Measurements from ENCODE around the gene CAPG. TPM values are rescaled to one million over a fixed set of nuclear protein-coding genes. Genes with fewer than 3 reads are reported as not detected.
A peak's percentile ranks its signal among the peaks of the same experiment; 100 is the strongest.

Gene CAPG, protein sequence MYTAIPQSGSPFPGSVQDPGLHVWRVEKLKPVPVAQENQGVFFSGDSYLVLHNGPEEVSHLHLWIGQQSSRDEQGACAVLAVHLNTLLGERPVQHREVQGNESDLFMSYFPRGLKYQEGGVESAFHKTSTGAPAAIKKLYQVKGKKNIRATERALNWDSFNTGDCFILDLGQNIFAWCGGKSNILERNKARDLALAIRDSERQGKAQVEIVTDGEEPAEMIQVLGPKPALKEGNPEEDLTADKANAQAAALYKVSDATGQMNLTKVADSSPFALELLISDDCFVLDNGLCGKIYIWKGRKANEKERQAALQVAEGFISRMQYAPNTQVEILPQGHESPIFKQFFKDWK
- polyA plus RNA-seq (ENCODE audit: insufficient read length in 10 of 10), result 10 to 100 TPM in 9 of 10 donors, 1 to 10 TPM in 1; 8.1 to 48.6 (median 20.4) TPM
- long read RNA-seq, donor 1, partial matches to known transcripts, result 0 of 6 reads
- long read RNA-seq, donor 1, other reads (novel, unspliced or antisense), result 0 of 6 reads
- long read RNA-seq, donor 2, partial matches to known transcripts, result 0 of 4 reads
- long read RNA-seq, donor 2, other reads (novel, unspliced or antisense), result 0 of 4 reads
- long read RNA-seq, donor 3, result 0 reads
- long read RNA-seq, donor 4, transcript CAPG-204 (10 exons, 1,151 nt), result major isoform, 7 of 7 reads
- long read RNA-seq, donor 4, partial matches to known transcripts, result 0 of 7 reads
- long read RNA-seq, donor 4, other reads (novel, unspliced or antisense), result 0 of 7 reads
- long read RNA-seq, donor 5, partial matches to known transcripts, result 0 of 4 reads
- long read RNA-seq, donor 5, other reads (novel, unspliced or antisense), result 0 of 4 reads
- long read RNA-seq, donor 6, partial matches to known transcripts, result 0 of 4 reads
- long read RNA-seq, donor 6, other reads (novel, unspliced or antisense), result 0 of 4 reads
- long read RNA-seq, donor 7, transcript CAPG-204 (10 exons, 1,151 nt), result major isoform, 6 of 6 reads
- long read RNA-seq, donor 7, partial matches to known transcripts, result 0 of 6 reads
- long read RNA-seq, donor 7, other reads (novel, unspliced or antisense), result 0 of 6 reads
- long read RNA-seq, donor 8, partial matches to known transcripts, result 0 of 5 reads
- long read RNA-seq, donor 8, other reads (novel, unspliced or antisense), result 0 of 5 reads
- long read RNA-seq, donor 9, partial matches to known transcripts, result 0 of 1 reads
- long read RNA-seq, donor 9, other reads (novel, unspliced or antisense), result 0 of 1 reads

DNA sequence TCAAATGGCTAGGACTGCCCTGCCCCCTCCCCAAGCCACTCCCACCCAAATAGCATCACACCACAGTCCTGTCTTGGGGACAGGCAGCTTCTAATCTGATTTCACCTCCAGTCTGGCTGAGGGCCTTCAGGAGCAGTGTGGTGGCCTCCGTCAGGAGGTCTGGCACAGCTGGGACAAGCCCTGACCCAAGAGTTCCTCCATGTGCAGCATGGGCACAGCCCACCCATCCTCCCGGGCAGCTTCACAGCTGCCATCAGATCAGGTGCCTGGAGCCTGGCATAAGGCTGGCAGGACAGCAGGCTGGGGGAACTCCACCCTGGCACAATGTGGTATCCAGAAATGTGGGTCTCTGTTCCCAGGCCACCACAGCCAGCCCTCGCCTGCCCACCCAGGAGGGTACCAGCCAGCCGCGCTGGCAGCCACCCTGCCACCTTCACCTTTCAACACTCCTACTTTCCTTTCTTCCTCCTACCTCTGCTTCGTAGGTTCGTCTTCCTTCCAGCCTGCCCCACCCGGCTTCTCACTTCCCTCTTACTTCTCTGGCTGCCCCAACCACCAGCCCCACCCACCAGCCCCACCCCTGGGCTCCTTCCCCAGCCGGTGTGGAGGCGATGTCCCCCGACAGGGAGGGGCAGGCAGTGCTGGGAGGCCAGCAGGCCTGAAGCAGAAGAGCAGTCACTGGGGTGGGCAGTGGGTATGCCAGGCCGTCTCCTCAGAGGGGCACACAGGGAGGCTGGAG lies at the start of gene CAPG:
TSS of gene CAPG (minus strand) at position 522 of the 739 bp plus-strand sequence. CDS start 8,221 bp downstream, outside the sequence.
- peak in 1 of 3 donors; percentile 31 for DNase-seq

DNA sequence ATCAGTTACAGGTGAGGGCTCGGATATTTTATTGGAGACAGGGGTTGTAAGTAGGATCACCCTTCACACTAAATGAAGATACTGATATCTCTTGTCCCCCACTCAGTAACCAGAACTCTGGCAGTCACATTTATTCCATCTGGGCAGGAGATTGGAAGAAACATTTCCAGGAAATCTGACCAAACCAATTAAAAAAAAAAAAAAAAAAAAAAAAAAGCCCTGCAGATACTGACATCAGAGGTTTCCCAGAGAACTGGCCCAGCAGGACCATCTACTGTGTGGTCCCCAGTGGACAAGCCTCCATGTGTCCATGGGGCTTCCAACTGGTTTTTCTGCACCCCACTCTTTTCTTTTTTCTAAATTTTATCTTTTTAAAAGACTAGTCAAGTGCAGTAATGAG lies 49.6 kb upstream of the CAPG start:
- DNase-seq, result no peak

DNA sequence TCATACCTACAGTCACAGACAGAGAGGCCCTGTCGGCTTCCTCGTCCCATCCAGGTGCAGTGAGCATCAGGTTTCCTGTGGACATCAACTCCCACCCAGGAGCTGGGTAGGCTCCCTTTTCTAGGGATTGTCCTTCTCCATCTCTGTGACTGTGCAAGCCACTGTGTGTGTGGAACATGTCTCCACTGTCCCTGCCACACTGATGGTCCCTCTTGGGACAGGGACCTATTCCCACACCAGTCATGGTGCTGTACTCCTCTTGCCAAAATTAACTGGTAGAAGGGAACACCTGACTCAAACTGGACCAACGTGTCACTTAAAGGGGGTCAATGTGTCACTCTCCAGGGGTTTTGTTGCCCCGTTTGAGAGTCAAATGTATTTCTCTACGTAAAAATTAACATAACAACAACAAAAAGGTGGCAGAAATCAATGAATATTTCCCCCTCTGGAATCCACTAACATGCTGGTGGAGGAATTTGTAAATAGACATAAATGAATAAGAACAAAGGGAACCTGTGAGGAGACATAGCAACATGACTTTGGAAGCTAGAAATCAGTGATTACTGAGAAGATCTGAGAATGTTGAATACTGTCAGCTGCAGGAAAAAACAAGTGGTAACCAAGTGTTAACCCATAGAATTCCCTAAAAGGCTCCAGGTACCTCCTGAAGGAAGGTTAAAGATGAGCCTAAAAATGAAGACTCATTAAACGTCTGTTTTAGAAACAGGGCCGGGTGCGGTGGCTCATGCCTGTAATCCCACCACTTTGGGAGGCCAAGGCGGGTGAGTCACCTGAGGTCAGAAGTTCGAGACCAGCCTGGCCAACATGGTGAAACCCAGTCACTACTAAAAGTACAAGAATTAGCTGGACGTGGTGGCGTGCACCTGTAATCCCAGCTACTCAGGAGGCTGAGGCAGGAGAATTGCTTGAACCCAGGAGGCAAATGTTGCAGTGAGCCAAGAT lies 48.7 kb upstream of the CAPG start:
- no peak for DNase-seq

DNA sequence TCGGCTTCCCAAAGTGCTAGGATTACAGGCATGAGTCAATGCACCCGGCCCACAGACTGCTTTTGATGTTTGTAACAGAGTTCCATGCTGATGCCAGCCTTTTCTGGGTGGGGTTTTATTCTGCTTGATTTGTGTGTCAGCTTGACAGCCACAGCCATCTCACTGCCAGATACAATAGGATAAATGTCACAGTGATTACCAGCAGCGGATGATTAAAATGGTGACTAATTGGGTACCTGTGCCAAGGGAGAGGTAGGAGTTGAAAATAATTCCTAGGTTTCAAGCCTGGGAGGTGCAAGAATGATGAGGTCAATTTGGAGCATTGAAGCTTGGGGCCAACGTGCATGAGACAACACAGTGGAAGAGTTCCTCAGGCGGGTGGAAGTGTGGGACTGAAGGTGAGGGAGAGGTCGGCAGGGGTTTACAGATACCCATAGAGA lies 47.7 kb upstream of the CAPG start:
- DNase-seq, result no peak

DNA sequence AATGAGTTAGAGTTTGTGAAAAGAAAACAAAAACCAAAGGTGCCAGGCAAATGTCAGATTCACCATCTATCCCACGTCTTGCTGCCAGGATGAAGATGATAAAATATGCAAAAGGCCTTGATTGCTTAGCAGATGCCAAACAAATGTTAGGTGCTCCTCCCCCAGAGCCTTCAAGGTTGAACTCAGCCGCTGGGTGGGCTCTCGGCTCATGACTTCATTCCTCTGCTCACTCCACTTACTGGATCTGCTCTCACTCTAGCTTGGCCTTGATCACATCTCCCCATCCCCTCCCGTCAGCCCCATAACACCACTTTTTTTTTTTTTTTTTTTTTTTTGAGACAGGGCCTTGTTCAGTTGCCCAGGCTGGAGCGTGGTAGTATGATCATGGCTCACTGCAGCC lies 46.9 kb upstream of the CAPG start:
- no peak for DNase-seq

DNA sequence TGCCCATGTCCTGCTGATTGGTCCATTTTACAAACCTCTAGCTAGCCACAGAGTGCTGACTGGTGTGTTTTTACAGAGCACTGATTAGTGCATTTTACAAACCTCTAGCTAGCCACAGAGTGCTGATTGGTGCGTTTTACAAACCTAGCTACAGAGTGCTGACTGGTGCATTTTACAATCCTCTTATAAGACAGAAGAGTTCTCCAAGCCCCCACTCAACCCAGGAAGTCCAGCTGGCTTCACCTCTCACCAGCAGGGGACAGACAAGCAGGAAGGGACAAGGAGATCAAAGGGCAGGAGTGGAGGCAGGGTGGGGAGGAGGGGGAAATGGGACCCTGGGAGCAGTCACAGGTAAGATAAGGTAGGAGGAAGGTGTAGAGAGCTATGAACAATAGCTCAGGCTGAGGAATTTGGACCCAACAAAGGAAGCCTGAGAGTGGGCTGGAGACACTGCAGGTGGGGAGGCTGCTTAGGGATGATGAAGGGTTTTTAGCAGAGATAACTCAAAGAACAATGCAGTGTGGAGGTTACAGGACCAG lies 45.5 kb upstream of the CAPG start:
- no peak for DNase-seq

DNA sequence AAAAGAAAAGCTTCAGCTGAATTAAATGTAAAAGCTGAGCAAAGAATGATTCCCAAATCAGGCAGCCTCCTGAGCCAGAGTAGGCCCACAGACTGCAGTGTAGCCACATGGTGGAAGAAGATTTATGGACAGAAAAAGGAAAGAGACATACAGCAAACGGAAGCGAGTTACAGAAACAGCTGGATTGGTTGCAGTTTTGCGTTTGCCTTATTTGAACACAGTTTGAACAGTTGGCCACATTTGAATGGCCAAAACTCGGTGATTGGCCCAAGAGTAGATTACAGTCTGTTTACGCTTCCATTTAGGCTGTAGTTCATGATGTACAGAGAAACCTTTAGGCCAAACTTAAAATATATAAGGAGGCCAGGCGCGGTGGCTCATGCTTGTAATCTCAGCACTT lies 43.4 kb upstream of the CAPG start:
- DNase-seq, result no peak

DNA sequence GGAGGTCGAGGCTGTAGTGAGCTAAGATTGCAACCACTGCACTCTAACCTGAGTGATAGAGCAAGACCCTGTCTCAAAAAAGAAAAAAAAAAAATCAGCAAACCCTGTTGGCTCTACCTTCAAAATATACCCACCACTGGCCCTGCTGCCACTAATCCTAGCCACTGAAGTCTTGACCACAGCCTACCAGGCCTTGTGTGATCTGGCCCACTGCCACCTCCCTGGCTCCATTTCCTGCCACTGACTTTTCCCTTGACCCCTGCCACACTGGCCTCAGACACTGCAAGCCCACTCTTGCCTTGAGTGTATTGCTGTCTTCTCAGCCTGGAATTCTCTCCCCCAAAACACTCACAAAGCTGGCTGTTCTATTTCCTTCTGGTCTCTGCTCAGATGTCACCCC lies 42.1 kb upstream of the CAPG start:
- no peak for DNase-seq

DNA sequence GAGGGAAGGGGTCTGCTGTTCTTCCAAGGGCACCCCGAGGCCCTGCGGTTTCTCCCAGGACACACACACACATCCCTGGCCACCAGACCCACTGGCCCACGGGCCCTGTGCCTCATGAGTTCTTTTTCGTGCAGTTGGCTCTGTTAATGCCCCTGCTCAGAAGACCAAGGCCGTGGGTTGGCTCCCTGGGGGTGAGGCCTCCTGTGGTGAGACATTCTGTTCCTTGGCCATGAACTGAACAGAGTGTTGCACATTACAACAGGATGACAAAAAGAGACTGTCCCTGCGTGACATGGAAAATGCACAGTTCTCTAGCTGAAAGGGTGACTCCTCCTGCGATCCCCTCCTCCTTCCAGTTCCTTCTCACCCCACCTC lies 39.0 kb upstream of the CAPG start:
- no peak for DNase-seq

DNA sequence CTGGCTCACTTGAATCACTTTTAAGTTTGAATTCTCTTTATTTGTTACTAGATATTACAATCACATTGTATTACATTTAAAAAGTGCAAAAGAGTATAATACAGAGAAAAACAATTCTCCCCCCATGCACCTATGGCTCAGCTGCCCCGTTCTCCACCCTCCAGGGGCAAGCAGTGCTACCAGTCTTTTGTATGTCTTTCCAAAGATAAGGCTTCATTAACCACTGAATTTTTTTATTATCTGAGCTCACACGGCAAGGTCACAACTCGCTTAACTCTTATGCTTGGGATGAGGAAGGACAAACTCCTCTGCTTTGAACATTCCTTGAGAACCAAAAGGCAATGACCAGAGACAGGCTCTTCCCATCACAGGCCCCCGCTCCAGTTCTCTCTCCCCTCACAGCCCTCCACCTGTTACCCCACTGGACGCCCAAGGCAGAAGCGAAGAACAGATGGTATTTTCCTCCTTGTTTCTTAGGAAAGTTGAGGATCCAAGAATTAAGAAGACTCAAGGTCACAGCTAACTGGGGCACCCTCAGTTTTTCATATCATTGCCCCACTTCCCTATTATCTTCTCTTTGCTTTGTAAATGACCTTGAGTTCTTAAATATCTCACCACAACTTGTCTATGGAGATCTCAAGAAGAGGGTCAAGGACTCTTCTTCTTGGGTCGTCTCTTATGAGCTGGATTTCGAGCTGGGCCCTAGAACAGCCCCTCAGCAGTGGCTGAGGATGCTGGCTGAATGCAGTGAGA lies 38.5 kb upstream of the CAPG start:
- DNase-seq, result no peak

DNA sequence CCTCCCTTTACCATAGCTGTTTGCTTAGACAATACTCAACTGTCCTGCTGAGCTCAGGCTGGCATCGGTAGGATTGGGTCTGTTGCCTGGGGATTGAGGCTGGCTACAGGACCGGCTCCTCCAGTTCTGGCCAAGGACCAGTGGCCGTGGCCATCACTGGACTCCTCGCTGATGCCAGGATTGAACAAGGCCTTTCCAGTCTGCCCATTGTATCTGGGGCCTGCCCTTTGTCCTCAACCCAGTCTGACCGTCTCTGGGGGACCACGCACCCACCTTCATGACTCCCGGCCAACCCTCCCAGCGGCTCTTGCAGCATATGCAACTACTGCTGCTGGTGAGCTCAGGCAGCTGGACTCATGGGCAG lies 37.0 kb upstream of the CAPG start:
- DNase-seq, result no peak

DNA sequence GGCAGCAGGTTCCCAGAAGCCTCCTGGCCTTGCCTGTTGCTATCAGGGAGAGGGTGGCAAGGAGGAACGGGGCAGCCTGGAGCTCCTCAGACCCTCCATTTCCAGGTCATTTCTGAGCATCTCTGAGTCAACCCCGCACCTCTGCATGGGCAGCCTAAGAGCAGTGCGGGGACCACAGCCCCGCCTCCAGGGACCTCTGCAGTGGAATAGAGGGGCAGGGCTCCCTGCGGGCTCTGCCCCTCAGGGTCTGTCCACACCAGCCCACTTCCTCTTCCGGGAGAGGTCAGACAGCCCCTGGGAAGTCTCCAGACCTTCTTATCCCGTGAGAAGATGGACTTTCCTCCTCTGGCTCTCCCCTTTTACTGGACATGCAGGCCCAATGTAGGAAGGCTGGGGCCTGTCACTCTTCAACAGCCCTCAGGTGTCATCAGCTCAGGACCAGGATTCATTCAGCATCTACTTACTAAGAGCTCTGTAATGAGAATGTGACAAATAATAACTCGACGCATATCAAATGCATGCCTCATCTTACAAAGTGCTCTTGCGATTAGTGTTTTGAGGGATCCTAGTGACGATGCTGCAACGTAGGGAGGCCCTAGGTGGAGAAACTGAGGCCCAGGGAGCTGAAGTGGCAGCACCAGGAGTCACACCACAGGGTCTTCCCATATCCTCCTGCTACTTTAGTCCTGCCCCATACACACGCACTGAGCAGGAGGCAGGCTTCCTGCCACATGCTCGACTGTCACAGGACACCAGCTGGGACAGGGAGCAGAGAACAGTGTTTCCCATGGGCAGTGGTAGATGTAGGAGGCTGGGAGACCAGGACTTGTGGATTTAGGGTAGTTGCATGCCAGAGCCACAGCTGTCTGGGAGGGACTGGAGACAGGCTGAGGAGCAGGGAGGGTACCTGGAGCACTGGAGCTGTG lies 36.4 kb upstream of the CAPG start:
- DNase-seq, result peak in 1 of 3 donors; percentile 45

DNA sequence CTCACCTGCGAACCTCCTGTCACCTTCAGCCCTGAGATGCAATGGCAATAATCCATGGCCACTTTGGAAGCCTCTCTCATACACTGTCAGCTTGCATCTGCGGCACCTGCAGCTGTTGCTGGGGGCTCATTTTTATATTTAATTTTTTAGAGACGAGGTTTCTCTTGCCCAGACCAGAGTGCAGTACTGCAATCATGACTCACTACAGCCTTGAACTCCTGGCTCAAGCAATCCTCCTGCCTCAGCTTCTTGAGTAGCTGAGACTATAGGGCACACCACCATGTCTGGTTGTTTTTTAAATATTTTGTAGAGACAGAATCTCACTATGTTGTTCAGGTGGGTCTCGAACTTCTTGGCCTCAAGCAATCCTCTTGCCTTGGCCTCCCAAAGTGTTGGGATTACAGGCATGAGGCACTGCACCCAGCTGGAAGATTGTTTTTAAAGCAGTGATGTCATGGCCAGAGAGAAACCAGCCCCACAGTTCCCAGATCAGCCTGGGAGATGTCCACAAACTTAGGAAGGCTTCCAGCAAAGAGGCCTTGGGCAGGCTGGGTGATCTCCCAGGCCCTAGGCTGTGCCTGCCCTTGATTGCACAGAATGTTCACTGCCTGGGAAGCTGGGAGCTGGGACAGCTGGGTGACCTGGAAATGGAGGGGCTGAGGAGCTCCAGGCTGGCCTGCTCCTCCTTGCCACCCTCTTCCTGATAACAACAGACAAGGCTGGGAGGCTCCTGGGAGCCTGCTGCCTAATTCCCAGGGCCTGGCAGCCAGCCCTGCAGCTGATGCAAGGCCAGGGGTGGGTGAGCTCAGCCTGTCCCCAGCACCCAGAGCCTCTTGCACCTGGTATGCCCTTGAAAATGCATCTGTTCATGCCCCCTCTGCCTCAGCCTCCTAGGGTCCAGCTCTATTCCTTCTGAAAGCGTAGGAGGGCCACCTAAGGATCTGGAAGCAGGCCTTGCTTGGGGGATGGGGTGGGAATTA lies 35.4 kb upstream of the CAPG start:
- peak in 2 of 3 donors; percentile 39 to 65 for DNase-seq

DNA sequence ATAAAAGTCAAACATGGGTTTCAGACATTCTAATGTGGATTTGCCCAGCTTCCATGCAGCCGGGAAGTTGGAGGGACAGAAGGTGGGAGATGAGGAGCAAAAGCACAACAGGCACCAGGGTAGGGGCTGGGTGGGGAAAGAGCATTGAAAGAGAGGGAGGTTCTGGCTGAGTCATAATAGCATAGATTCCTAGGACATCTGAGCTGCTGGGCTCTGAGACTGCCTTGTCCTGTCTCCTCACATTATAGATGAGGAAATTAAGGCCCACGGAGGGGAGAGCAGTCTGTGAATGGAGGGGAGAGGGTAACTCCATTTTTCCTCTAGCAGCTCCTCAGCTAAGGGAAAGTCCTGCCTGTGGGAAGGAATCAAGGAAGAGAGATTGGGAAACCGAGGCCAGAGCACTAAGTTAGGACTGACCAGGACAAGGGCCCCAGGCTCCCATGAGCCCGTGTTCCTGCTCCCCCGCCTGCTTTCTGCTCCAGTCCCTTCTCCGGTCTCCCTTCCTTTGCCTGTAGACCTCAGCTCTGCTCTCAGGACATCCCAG lies 34.5 kb upstream of the CAPG start:
- DNase-seq, result no peak

DNA sequence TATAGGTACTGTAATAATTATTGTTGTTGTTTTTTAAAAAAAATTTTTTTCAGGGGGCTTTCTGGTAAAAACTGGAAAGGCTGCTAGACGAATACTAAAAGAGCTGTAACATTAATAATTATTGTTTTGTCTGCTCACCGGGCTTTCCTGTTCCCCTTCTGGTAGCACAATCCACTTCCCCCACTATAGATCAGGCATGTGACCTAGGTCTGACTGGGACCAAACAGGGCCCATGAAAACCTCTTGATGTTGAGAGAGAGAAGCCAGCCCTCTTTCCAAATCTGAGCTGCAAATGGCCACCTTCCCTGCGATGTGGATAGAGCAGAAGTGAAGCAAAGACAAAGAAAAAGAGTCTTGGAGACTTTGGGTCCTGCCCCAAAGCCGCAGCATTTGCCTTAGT lies 31.7 kb upstream of the CAPG start:
- DNase-seq, result no peak

DNA sequence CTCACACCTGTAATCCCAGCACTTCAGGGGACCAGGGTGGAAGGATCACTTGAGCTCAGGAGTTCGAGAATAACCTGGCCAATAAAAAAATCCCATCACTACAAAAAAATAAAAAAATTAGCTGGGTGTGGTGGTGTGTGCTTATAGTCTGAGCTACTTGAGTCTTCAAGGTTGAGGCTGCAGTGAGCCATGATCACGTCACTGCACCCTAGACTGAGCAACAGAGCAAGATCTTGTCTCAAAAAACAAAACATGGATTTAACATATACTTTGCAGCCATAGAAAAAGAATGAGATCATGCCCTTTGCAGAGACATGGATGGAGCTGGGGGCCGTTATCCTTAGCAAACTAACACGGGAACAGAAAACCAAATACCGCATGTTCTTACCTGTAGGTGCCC lies 30.6 kb upstream of the CAPG start:
- no peak for DNase-seq

DNA sequence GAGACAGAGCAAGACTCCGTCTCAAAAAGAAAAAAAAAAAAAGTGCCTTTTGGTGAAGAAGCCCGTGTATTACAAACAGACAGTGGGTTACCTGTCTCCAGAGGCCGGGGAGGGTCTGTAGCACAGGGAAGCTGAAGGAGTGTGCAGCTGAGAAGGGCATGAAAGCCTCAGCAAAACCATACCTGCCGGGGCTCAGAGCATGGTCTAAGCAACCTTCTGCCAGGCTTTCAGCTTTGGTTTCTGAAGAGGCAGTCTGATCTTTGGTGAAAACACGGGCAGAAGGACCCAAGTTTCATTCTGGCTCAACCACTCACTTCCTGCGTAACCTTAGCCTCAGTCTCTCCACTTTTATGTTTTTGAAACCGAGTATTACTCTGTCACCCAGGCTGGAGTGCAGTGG lies 29.8 kb upstream of the CAPG start:
- no peak for DNase-seq

All from muscle of back (tissue), 13 donors.